ENCODE measurements around the gene SLC44A1. TPM values are rescaled to one million over a fixed set of nuclear protein-coding genes. Genes with fewer than 3 reads are reported as not detected.

SLC44A1 gene
- polyA plus RNA-seq, 1 of the 3 experiments (the other 2 are of a cell fraction) = 4.5 TPM

DNA sequence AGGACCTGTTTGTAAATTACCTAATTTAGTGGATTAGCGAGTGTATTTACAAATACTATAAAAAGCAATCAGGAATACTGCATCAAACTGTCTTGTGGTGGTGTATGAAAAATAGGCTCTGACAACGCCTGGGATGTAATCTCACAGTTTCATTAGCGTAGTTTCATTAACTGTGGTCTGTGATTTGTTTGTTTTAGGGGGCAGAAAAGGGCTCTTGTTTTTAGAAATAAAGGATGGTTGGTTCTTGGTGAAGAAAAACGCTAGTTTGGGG lies 1.4 kb downstream of the SLC44A1 start:
- Histone ChIP-seq H3K4me3 (ENCODE audit: low read depth in 2 of 2, low read length in 1 of 2) (peak overlapping the region; percentile 88 to 90), H3K27ac (ENCODE audit: low read depth in 2 of 2, low read length in 1 of 2) (peak overlapping the region in 1 of 2 experiments; percentile 18; a peak in 2 of 4 replicates), H3K4me1 (ENCODE audit: control insufficient read depth in 1 of 2, insufficient read depth in 2 of 2, low read depth in 1 of 2, low read length in 1 of 2) (peaks cover 3 to 11% of the 10 kb centered on the region in 2 experiments; a peak in 3 of 4 replicates), H3K9ac (peak overlapping the region; percentile 68; the same call in 1 of the 2 replicates), H3K79me2 (ENCODE audit: insufficient read depth) (peaks cover 27% of the 10 kb centered on the region; the same call in 1 of the 2 replicates), H3K4me2 (peak overlapping the region; percentile 97), H3K9me2 (no peaks in the 10 kb centered on the region), H2AFZ (ENCODE audit: low read depth) (peak overlapping the region; percentile 87), H4K20me1 (ENCODE audit: insufficient read depth) (no peaks in the 10 kb centered on the region), H3F3A (replicated peaks; ENCODE audit: insufficient read depth) (peaks cover 18% of the 10 kb centered on the region), H3K9me3 (no peaks in the 10 kb centered on the region), H3K27me3 (ENCODE audit: insufficient read depth) (no peaks in the 10 kb centered on the region), H3K36me3 (replicated peaks in 1 of 2; ENCODE audit: control insufficient read depth in 1 of 2, insufficient read depth in 2 of 2, low read length in 1 of 2) (no peaks in the 10 kb centered on the region)
- 24% methylated on average over 4 of the region's 4 CpGs for WGBS (ENCODE audit: low lambda C conversion rate)
- DNase-seq = no peak
- TF ChIP-seq, protein P1, sequence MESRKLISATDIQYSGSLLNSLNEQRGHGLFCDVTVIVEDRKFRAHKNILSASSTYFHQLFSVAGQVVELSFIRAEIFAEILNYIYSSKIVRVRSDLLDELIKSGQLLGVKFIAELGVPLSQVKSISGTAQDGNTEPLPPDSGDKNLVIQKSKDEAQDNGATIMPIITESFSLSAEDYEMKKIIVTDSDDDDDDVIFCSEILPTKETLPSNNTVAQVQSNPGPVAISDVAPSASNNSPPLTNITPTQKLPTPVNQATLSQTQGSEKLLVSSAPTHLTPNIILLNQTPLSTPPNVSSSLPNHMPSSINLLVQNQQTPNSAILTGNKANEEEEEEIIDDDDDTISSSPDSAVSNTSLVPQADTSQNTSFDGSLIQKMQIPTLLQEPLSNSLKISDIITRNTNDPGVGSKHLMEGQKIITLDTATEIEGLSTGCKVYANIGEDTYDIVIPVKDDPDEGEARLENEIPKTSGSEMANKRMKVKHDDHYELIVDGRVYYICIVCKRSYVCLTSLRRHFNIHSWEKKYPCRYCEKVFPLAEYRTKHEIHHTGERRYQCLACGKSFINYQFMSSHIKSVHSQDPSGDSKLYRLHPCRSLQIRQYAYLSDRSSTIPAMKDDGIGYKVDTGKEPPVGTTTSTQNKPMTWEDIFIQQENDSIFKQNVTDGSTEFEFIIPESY (IDR thresholded peaks at IDR 0.05; ENCODE audit: borderline replicate concordance, low read depth) = no peak
- TF ChIP-seq FOSL2 (IDR thresholded peaks at IDR 0.05; ENCODE audit: borderline replicate concordance, low read depth) (no peak), TEAD4 (IDR thresholded peaks at IDR 0.05; ENCODE audit: borderline replicate concordance, insufficient read depth) (no peak), NRF1 (IDR thresholded peaks at IDR 0.05; ENCODE audit: low read depth, low read length) (no peak), GABPA (IDR thresholded peaks at IDR 0.05; ENCODE audit: low read depth) (no peak), POLR2AphosphoS5 (IDR thresholded peaks at IDR 0.05; ENCODE audit: low read depth, low read length) (no peak), MXI1 (IDR thresholded peaks at IDR 0.05; ENCODE audit: low read depth, low read length) (no peak), EZH2phosphoT487 (IDR thresholded peaks at IDR 0.05; ENCODE audit: borderline replicate concordance, low read depth) (no peak), JUND (IDR thresholded peaks at IDR 0.05) (no peak), RAD21 (IDR thresholded peaks at IDR 0.05; ENCODE audit: low read length) (no peak), SMC3 (IDR thresholded peaks at IDR 0.05; ENCODE audit: low read depth, low read length) (no peak), NFIC (IDR thresholded peaks at IDR 0.05; ENCODE audit: borderline replicate concordance) (no peak), YY1 (IDR thresholded peaks at IDR 0.05; ENCODE audit: low read depth) (no peak), EP300 (IDR thresholded peaks at IDR 0.05; ENCODE audit: borderline replicate concordance in 1 of 2, low read depth in 1 of 2, low read length in 1 of 2) (no peak), GATA2 (CRISPR knock-in tag; IDR thresholded peaks at IDR 0.05) (no peak), FOXM1 (IDR thresholded peaks at IDR 0.05; ENCODE audit: low read depth) (no peak)
- TF ChIP-seq, protein P2, sequence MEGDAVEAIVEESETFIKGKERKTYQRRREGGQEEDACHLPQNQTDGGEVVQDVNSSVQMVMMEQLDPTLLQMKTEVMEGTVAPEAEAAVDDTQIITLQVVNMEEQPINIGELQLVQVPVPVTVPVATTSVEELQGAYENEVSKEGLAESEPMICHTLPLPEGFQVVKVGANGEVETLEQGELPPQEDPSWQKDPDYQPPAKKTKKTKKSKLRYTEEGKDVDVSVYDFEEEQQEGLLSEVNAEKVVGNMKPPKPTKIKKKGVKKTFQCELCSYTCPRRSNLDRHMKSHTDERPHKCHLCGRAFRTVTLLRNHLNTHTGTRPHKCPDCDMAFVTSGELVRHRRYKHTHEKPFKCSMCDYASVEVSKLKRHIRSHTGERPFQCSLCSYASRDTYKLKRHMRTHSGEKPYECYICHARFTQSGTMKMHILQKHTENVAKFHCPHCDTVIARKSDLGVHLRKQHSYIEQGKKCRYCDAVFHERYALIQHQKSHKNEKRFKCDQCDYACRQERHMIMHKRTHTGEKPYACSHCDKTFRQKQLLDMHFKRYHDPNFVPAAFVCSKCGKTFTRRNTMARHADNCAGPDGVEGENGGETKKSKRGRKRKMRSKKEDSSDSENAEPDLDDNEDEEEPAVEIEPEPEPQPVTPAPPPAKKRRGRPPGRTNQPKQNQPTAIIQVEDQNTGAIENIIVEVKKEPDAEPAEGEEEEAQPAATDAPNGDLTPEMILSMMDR (IDR thresholded peaks at IDR 0.05) = no peak
- TF ChIP-seq, protein P3, sequence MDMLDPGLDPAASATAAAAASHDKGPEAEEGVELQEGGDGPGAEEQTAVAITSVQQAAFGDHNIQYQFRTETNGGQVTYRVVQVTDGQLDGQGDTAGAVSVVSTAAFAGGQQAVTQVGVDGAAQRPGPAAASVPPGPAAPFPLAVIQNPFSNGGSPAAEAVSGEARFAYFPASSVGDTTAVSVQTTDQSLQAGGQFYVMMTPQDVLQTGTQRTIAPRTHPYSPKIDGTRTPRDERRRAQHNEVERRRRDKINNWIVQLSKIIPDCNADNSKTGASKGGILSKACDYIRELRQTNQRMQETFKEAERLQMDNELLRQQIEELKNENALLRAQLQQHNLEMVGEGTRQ (IDR thresholded peaks at IDR 0.05; ENCODE audit: borderline replicate concordance, low read depth, low read length) = no peak
- TF ChIP-seq, protein P4, sequence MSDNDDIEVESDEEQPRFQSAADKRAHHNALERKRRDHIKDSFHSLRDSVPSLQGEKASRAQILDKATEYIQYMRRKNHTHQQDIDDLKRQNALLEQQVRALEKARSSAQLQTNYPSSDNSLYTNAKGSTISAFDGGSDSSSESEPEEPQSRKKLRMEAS (IDR thresholded peaks at IDR 0.05; ENCODE audit: low read depth) = no peak
- POLR2A ChIA-PET = no interaction called here
- CTCF ChIA-PET = interaction anchor here (1.3 to 3.3 kb wide), 3 partner anchors 16 to 383 kb away, joined by 5 to 16 read pairs (median 8); no protein-coding TSS in a partner anchor
